Erythroblast (primary cell): ENCODE data around the gene CRIP2.

Experiments used
- GATA1 ChIP-seq: IDR thresholded peaks from 2 replicates; pipeline ENCODE4 v1.6.1; 2011; ENCODE audit warnings: low read depth, mild to moderate bottlenecking, control low read depth, low read length, moderate library complexity
- POLR2A ChIP-seq: IDR thresholded peaks from 2 replicates; pipeline ENCODE4 v1.6.1; 2011; ENCODE audit warnings: mild to moderate bottlenecking, low read length

- TF ChIP-seq POLR2A: no peak
- TF ChIP-seq GATA1: no peak
Observed at GRCh38 chr14:105476831-105477659, 2.4 kb downstream of the CRIP2 start.
